GM12872 (cell line): ENCODE measurements around the gene MORN1.

Experiments
- TF ChIP-seq, protein P1 (sequence below): IDR thresholded peaks from 3 replicates; pipeline ENCODE4 v1.5.1; 2011; ENCODE audit warnings: low read depth, mild to moderate bottlenecking, low read length, moderate library complexity; ENCODE audit not compliant: insufficient read depth

Gene MORN1

DNA sequence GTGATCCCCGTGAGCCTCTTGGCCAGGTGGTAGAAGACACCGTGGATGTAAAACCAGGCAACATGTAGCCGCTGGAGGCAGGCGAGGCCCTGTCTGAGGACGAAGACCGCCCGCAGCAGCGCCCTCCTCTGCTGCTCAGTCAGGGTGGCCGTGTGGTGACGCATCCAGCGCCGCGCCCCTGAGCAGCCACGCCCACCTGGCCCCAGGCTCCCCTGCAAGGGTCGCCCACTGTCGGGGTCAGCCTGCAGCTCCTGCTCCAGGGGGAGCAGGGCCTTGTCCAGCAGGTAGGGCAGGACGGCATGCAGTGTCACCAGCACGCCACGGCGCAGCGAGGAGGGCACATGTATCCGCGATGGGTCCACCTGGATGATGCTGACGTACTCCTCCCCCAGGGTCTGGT lies 17.1 kb upstream of the MORN1 start:
- TF ChIP-seq, protein P1, sequence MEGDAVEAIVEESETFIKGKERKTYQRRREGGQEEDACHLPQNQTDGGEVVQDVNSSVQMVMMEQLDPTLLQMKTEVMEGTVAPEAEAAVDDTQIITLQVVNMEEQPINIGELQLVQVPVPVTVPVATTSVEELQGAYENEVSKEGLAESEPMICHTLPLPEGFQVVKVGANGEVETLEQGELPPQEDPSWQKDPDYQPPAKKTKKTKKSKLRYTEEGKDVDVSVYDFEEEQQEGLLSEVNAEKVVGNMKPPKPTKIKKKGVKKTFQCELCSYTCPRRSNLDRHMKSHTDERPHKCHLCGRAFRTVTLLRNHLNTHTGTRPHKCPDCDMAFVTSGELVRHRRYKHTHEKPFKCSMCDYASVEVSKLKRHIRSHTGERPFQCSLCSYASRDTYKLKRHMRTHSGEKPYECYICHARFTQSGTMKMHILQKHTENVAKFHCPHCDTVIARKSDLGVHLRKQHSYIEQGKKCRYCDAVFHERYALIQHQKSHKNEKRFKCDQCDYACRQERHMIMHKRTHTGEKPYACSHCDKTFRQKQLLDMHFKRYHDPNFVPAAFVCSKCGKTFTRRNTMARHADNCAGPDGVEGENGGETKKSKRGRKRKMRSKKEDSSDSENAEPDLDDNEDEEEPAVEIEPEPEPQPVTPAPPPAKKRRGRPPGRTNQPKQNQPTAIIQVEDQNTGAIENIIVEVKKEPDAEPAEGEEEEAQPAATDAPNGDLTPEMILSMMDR = no peak

DNA sequence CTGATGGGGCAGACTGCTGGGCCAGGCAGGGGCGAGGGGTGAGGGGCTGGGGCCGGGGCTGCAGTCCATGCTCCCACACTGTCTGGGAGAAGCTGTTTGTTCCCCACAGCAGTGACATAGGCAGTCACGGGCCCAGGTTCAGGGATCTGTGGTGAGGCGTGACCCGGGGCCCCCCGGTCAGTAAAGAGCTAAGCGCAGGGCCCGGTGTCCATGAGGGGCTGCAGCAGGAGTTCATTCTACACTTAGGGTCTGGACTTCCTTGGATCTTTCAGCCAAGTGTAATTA lies 16.6 kb upstream of the MORN1 start:
- TF ChIP-seq, protein P1 = no peak

DNA sequence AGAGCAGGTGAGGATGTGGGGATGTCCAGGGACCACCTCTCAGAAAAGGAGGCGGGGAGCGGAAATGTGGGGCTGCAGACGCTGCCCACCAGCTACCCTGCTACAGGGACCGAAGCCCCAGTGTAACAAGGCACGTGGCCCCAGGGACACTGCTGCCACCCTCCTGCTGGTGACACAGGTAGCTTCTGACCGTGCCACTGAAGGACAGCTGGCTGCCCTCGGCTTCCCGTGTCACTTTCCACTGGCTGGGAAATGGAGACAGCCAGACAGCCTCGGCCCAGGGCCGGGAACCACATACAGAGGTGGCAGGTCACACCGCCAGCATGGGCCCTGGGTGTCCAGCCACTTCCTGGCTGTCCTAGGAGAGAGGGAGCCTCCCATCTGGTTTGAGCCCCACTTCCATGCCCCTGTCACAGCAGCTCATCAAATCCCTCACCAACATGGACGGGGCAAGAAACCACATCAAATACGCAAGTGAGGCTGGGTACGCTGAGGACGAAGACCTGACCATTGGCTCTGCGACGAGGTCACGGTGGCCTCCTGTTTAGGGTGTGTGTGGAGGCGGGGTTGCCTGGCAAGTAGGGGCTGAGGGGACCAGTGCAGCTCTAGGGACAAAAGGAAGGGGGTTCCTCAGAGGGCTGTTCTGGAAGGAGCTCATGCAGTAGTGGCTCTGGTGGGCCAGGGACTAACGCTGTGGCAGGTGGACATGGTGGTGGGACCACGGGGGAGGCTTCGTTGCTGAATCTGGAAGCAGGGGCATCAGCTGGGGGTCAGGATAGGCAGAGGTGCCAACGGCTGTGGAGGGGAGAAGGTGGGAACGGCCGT lies 16.0 kb upstream of the MORN1 start:
- TF ChIP-seq, protein P1 = no peak

DNA sequence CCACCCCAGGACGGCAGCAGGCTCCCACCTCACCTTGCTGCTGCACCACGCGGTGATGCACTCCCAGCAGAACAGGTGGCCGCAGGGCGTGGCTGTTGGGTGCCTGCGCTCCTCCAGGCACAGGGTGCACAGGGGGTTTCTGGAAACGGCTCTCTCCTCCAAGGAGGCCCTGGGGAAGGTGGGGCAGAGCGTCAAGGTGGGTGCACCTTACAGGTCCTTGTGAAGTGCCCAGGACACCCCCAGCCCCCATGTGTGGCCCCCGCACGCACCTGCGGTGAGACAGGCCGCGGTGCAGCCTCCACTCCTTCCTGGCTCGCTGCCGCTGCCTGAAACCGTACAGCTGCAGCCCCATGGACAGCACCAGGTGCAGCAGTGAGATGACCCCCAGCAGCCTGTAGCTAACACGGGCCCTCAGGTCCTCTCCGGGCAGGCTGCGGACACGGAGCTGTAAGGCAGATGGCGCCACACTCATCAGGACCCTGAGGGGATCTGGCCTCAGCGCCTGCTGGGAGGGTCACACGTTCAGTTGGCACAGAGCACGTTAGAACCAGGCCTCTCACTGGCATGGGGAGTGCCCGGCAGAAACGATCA lies 15.2 kb upstream of the MORN1 start:
- TF ChIP-seq, protein P1 = no peak

DNA sequence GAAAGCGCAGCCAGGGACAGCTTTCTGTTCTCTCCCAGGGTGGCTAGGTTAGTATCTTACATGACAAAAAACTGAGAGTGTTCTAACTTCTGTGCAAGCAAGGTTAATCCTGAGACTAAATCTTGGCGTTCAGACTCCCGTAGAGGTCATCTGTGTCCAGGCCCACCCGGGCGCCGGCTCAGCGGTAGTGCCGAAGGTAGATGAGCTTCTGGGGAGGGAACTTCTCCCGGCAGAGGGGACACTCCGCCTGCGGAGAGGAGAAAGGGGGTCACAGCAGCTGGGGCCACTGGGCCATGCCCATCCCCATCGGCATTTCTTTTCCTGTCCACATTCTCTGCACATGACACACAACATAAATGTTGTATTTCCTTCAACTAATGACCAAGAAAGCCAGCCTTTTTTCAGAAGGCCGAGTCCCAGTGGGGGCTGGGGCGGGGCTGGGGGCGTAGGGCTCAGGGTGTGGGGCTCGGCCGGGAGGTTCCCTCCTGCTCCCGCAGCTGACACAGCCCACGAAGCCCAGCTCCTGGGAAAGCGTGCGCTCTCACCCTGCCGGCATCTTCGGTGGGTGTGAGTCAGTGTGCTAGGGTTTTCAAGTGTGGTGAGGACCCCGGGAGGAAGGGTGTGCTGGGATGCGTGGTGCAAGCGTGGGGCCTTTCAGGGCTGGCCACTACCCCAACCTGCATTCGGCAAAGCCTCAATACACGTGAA lies 14.4 kb upstream of the MORN1 start:
- TF ChIP-seq, protein P1 = no peak

DNA sequence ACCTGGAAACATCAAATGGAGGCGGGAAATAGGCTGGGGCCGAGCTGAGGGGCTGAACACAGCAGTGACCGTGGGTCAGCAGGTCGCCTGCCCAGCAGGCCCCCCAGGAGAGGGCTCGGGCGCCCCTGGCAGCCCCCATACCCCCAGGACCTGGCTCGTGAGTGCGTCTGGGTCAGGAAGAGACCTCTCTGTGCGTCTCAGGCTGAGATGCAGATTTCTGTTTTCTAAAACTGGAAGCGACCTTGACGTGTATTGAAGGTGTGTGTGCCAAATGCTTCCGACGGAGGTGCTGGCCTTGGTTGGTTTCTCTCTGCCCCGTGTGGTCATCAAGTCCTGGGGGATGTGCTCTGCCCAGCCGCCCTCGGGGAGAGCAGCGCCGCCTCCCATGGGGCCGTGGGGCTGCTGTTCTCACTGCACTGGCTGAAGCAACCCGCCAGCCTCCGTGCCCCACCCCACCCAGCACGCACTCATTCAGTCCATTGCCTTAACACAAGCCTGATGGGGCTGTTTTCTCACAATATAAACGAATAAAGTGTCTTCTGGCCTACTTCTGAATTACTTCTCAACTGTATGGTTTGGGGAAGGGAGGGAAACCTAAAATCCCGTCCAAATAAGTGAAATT lies 13.6 kb upstream of the MORN1 start:
- TF ChIP-seq, protein P1 = no peak
